ENCODE measurements around the gene LARP7.

- TF ChIP-seq CTCF (IDR thresholded peaks at IDR 0.05) (no peak), POLR2AphosphoS5 (IDR thresholded peaks at IDR 0.05) (no peak), EP300 (IDR thresholded peaks at IDR 0.05) (no peak)
These were observed 15.3 kb downstream of the LARP7 start for GRCh38 chr4:112652216-112652615.
